Loucy (cell line): ENCODE measurements around the gene KCND1.

Experiments used
- H2AFZ ChIP-seq: fragments of 200-600 bp; sonication (generic); 2 replicates; pipeline ENCODE4 v1.6.0; 2016; ENCODE audit warnings: antibody characterized with exemption, mild to moderate bottlenecking, low read length, moderate library complexity
- H3F3A ChIP-seq: fragments of 200-600 bp; 2 replicates; pipeline ENCODE4 v1.6.0; 2016; ENCODE audit warnings: antibody characterized with exemption, low read depth, mild to moderate bottlenecking
- H3K27me3 ChIP-seq: fragments of 200-600 bp; sonication (generic); 2 replicates; pipeline ENCODE4 v1.6.1; 2014; ENCODE audit warnings: low read length, mild to moderate bottlenecking; ENCODE audit not compliant: insufficient read depth, poor library complexity, severe bottlenecking
- H3K36me3 ChIP-seq: fragments of 200-600 bp; sonication (generic); 2 replicates; pipeline ENCODE4 v1.6.1; 2016; ENCODE audit warnings: low read length; ENCODE audit not compliant: insufficient read depth
- H3K4me1 ChIP-seq: fragments of 200-600 bp; sonication (generic); 2 replicates; pipeline ENCODE4 v1.5.1; 2014; ENCODE audit warnings: low read length, mild to moderate bottlenecking; ENCODE audit not compliant: insufficient read depth, poor library complexity, severe bottlenecking
- H3K4me2 ChIP-seq: fragments of 200-600 bp; sonication (generic); 2 replicates; pipeline ENCODE4 v1.6.0; 2014; ENCODE audit warnings: antibody characterized with exemption, low read length, low read depth, mild to moderate bottlenecking; ENCODE audit not compliant: poor library complexity, severe bottlenecking
- H3K4me3 ChIP-seq: fragments of 200-600 bp; sonication (generic); 2 replicates; pipeline ENCODE4 v1.5.1; 2014; ENCODE audit warnings: low read length, mild to moderate bottlenecking, mixed read lengths; ENCODE audit not compliant: poor library complexity, severe bottlenecking
- H3K79me2 ChIP-seq: fragments of 200-600 bp; sonication (generic); 2 replicates; pipeline ENCODE4 v1.6.1; 2014; ENCODE audit warnings: low read length; ENCODE audit not compliant: insufficient read depth
- H3K9ac ChIP-seq: fragments of 200-600 bp; sonication (generic); 2 replicates; pipeline ENCODE4 v1.6.0; 2014; ENCODE audit warnings: mild to moderate bottlenecking, low read depth, low read length, moderate library complexity; ENCODE audit not compliant: poor library complexity, severe bottlenecking
- H3K9me2 ChIP-seq: fragments of 200-600 bp; sonication (generic); replicated peaks from 2 replicates; pipeline ENCODE4 v1.6.1; 2016; ENCODE audit warnings: low read depth, low read length, mixed read lengths
- H3K9me3 ChIP-seq: fragments of 200-600 bp; sonication (generic); 2 replicates; pipeline ENCODE4 v1.6.1; 2014; ENCODE audit warnings: mild to moderate bottlenecking, antibody characterized with exemption, low read length, low read depth; ENCODE audit not compliant: insufficient read depth
- H4K20me1 ChIP-seq: fragments of 200-600 bp; sonication (generic); 2 replicates; pipeline ENCODE4 v1.6.0; 2014; ENCODE audit warnings: antibody characterized with exemption, low read length, mild to moderate bottlenecking; ENCODE audit not compliant: insufficient read depth, poor library complexity, severe bottlenecking
- CTCF ChIP-seq: fragments of 200-600 bp; sonication (generic); conservative IDR thresholded peaks from 2 replicates; pipeline ENCODE4 v1.5.1; 2014; ENCODE audit warnings: mild to moderate bottlenecking, antibody characterized with exemption, low read length
- EZH2phosphoT487 ChIP-seq: fragments of 200-600 bp; IDR thresholded peaks from 2 replicates; pipeline ENCODE4 v1.6.1; 2018; ENCODE audit warnings: antibody characterized with exemption, mild to moderate bottlenecking, moderate library complexity, borderline replicate concordance

KCND1 gene

GRCh38 chrX:48992341-48992740, 20.7 kb upstream of the KCND1 start:
- Histone ChIP-seq H2AFZ (no peak overlapping the region), H3K36me3 (peaks cover 5% of the 10 kb centered on the region; the same call in 1 of the 2 replicates), H3K9me2 (no peaks in the 10 kb centered on the region), H3K4me3 (no peak overlapping the region), H3K4me1 (no peaks in the 10 kb centered on the region), H3K27me3 (no peaks in the 10 kb centered on the region), H3K9me3 (no peaks in the 10 kb centered on the region), H3F3A (no peaks in the 10 kb centered on the region), H3K79me2 (no peaks in the 10 kb centered on the region), H3K9ac (no peak overlapping the region), H3K4me2 (no peak overlapping the region), H4K20me1 (peaks cover 8% of the 10 kb centered on the region)
- no peak for TF ChIP-seq EZH2phosphoT487
- TF ChIP-seq CTCF: no peak

- Histone ChIP-seq H2AFZ (no peak overlapping the region), H3K4me3 (no peak overlapping the region), H3K79me2 (no peaks in the 10 kb centered on the region), H3K9ac (no peak overlapping the region), H3K9me3 (no peaks in the 10 kb centered on the region), H3K27me3 (no peaks in the 10 kb centered on the region), H3K4me1 (no peaks in the 10 kb centered on the region), H3K4me2 (no peak overlapping the region), H4K20me1 (no peaks in the 10 kb centered on the region), H3F3A (no peaks in the 10 kb centered on the region), H3K9me2 (no peaks in the 10 kb centered on the region), H3K36me3 (peaks cover 5% of the 10 kb centered on the region; the same call in 1 of the 2 replicates)
- TF ChIP-seq CTCF (no peak), EZH2phosphoT487 (no peak)
These were observed 17.8 kb upstream of the KCND1 start for GRCh38 chrX:48989483-48989882.

GRCh38 chrX:48983896-48984295, 12.3 kb upstream of the KCND1 start:
- H3K36me3 ChIP-seq: peaks cover 22% of the 10 kb centered on the region; the same call in 1 of the 2 replicates
- H3K9ac ChIP-seq: no peak overlapping the region
- no peaks in the 10 kb centered on the region for H3K4me1 ChIP-seq
- no peaks in the 10 kb centered on the region for H4K20me1 ChIP-seq
- H3K9me3 ChIP-seq: no peaks in the 10 kb centered on the region
- no peak overlapping the region for H3K4me2 ChIP-seq
- no peaks in the 10 kb centered on the region for H3K9me2 ChIP-seq
- no peaks in the 10 kb centered on the region for H3K79me2 ChIP-seq
- TF ChIP-seq CTCF (no peak), EZH2phosphoT487 (no peak)
- no peak overlapping the region for H2AFZ ChIP-seq
- no peaks in the 10 kb centered on the region for H3K27me3 ChIP-seq
- no peaks in the 10 kb centered on the region for H3F3A ChIP-seq
- H3K4me3 ChIP-seq: no peak overlapping the region
